ENCODE measurements around the gene RIMBP3C. TPM values are rescaled to one million over a fixed set of nuclear protein-coding genes. Genes with fewer than 3 reads are reported as not detected.
"Not testable (repeated sequence)": the region's sequence is repeated elsewhere in the genome, so short reads cannot be mapped to it uniquely, and the experiment has no call there.

RIMBP3C gene
- total RNA-seq, 1 donor from 2014 or later, result 0.26 TPM

DNA sequence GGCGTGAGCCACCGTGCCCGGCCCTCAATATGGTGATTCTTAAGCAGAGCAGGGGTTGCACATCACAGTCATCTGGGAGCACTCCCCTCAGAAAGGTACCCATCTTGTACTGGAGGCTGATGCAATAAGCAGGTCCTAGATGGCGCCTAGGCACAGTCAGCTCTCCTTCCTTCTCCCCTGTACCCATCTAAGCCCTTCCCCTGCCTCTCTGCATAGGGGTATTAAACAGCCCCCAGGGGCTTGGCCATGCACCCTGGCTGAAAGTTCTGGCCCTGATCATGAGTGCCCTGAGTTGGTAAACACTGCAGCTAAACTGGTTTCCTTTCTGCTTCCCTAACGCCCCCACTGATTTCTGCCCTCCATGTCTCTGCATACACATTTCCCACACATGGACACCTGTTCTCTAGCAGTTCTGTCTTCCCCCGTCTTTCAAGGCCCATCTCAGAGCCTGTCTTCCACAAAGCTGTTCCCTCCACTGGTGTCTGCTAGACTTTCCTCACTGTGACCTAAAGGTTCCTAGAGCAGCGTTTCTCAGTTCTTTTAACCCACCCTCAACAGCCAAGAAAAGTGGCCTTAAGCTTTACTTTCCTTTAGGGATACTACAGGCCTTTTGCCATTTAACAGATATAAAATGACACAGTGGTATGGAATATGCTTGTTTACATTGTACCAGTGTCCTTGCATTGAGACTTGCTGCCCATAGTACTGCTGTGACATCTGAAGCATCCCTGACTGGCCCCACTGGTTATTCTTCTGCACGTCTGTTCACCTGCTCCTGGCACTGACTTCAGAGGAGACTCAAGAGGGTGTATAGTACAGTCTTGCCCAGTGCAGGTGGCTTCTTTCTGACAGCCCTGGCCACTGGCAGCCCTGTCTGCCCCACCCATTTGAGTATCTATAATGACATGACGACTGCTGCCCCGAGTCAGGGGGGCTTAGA, 31.8 kb upstream of the RIMBP3C start:
- intact Hi-C loops (cut with micrococcal nuclease), result no loop called here
- DNase-seq, result no peak

GRCh38 chr22:21581009-21581713, 29.9 kb upstream of the RIMBP3C start:
- DNase-seq; intact Hi-C loops (cut with micrococcal nuclease); H3K27ac Mint-ChIP-seq; H3K9me3 Mint-ChIP-seq; H3K4me3 Mint-ChIP-seq; H3K27me3 Mint-ChIP-seq: not testable (repeated sequence)
- Mint-ChIP-seq H3K4me1 (peaks cover 22% of the 10 kb centered on the region), H3K36me3 (ENCODE audit: low read depth) (peaks cover 19% of the 10 kb centered on the region)

More for the DNA sequence above, 31.8 kb upstream of the RIMBP3C start:
- Mint-ChIP-seq H3K27me3 (no peaks in the 10 kb centered on the region), H3K9me3 (no peaks in the 10 kb centered on the region), H3K4me1 (peaks cover 27% of the 10 kb centered on the region), H3K36me3 (ENCODE audit: low read depth) (peaks cover 18% of the 10 kb centered on the region), H3K4me3 (no peak overlapping the region), H3K27ac (peak overlapping the region; percentile 72)

DNA sequence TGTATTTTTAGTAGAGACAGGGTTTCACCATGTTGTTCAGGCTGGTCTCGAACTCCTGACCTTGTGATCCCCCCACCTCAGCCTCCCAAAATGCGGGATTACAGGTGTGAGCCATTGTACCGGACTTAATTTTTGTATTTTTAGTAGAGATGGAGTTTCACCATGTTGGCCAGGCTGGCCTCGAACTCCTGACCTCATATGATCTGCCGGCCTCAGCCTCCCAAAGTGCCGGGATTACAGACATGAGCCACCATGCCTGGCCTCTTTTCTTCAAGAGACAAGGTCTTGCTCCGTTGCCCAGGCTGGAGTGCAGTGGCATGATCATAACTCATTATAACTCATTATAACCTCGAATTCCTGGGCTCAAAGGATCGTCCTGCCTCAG, 29.4 kb upstream of the RIMBP3C start:
- H3K27me3 Mint-ChIP-seq; H3K4me3 Mint-ChIP-seq; H3K27ac Mint-ChIP-seq; intact Hi-C loops (cut with micrococcal nuclease); DNase-seq; H3K9me3 Mint-ChIP-seq: not testable (repeated sequence)
- Mint-ChIP-seq H3K4me1 (peaks cover 22% of the 10 kb centered on the region), H3K36me3 (ENCODE audit: low read depth) (peaks cover 18% of the 10 kb centered on the region)

GRCh38 chr22:21579474-21579851, 28.2 kb upstream of the RIMBP3C start:
- Mint-ChIP-seq H3K27ac (no peak overlapping the region), H3K4me3 (no peak overlapping the region), H3K36me3 (ENCODE audit: low read depth) (peaks cover 14% of the 10 kb centered on the region), H3K4me1 (peaks cover 20% of the 10 kb centered on the region), H3K27me3 (no peaks in the 10 kb centered on the region), H3K9me3 (no peaks in the 10 kb centered on the region)
- intact Hi-C loops (cut with micrococcal nuclease), result no loop called here
- no peak for DNase-seq

- peak overlapping the region; percentile 4 for H3K27ac Mint-ChIP-seq
- no peak overlapping the region for H3K4me3 Mint-ChIP-seq
- H3K9me3 Mint-ChIP-seq, result no peaks in the 10 kb centered on the region
- peaks cover 25% of the 10 kb centered on the region for H3K36me3 Mint-ChIP-seq (ENCODE audit: low read depth)
- H3K27me3 Mint-ChIP-seq, result no peaks in the 10 kb centered on the region
- intact Hi-C loops (cut with micrococcal nuclease), result no loop called here
- peaks cover 48% of the 10 kb centered on the region for H3K4me1 Mint-ChIP-seq
- DNase-seq, result no peak
Observed at GRCh38 chr22:21573750-21574494, 22.7 kb upstream of the RIMBP3C start.

DNA sequence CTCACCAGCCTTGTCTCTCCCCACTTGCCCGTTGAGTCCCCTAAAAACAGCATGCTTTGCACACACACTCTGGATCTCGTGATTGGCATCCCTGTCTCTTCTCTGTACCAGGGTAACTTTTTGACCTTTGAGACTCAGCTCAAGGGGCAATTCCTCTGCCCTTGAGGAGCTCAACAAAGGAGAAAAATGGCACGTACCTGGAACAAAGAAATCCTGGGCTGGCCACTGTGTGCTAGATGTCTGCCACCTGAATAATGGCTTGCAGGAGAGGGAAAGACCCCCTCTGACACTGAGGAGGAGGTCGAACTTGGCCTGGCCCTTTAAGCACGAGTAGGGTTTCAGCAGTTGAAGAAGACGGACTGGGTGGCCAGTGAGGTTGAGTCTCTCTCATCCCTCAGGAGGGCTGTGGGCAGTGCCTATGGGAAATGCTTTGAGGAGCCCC, 22.1 kb upstream of the RIMBP3C start:
- no peaks in the 10 kb centered on the region for H3K27me3 Mint-ChIP-seq
- no peak overlapping the region for H3K4me3 Mint-ChIP-seq
- H3K4me1 Mint-ChIP-seq, result peaks cover 48% of the 10 kb centered on the region
- H3K27ac Mint-ChIP-seq, result no peak overlapping the region
- H3K9me3 Mint-ChIP-seq, result no peaks in the 10 kb centered on the region
- H3K36me3 Mint-ChIP-seq (ENCODE audit: low read depth), result peaks cover 29% of the 10 kb centered on the region
- intact Hi-C loops (cut with micrococcal nuclease), result no loop called here
- no peak for DNase-seq

GRCh38 chr22:21571679-21572078, 20.4 kb upstream of the RIMBP3C start:
- H3K27ac Mint-ChIP-seq, result peak overlapping the region; percentile 84
- peak overlapping the region; percentile 73 for H3K4me3 Mint-ChIP-seq
- peaks cover 25% of the 10 kb centered on the region for H3K36me3 Mint-ChIP-seq (ENCODE audit: low read depth)
- no peaks in the 10 kb centered on the region for H3K9me3 Mint-ChIP-seq
- intact Hi-C loops (cut with micrococcal nuclease), result loop anchor here (1.0 kb wide), 1 partner anchor 17 kb away; no protein-coding TSS in a partner anchor
- H3K27me3 Mint-ChIP-seq, result no peaks in the 10 kb centered on the region
- H3K4me1 Mint-ChIP-seq, result peaks cover 42% of the 10 kb centered on the region
- DNase-seq, result no peak

GRCh38 chr22:21570398-21570797, 19.1 kb upstream of the RIMBP3C start:
- H3K9me3 Mint-ChIP-seq, result no peaks in the 10 kb centered on the region
- DNase-seq, result no peak
- H3K4me1 Mint-ChIP-seq, result peaks cover 42% of the 10 kb centered on the region
- no peaks in the 10 kb centered on the region for H3K27me3 Mint-ChIP-seq
- peaks cover 24% of the 10 kb centered on the region for H3K36me3 Mint-ChIP-seq (ENCODE audit: low read depth)
- intact Hi-C loops (cut with micrococcal nuclease), result no loop called here
- peak overlapping the region; percentile 90 for H3K4me3 Mint-ChIP-seq
- H3K27ac Mint-ChIP-seq, result no peak overlapping the region

- Mint-ChIP-seq H3K27me3 (no peaks in the 10 kb centered on the region), H3K9me3 (no peaks in the 10 kb centered on the region), H3K4me3 (peak overlapping the region; percentile 90), H3K4me1 (peaks cover 42% of the 10 kb centered on the region), H3K27ac (peak overlapping the region; percentile 73), H3K36me3 (ENCODE audit: low read depth) (peaks cover 24% of the 10 kb centered on the region)
- intact Hi-C loops (cut with micrococcal nuclease), result no loop called here
- DNase-seq, result peak; percentile 59
Observed at GRCh38 chr22:21569459-21570170, 18.4 kb upstream of the RIMBP3C start.

- H3K27me3 Mint-ChIP-seq; intact Hi-C loops (cut with micrococcal nuclease); H3K9me3 Mint-ChIP-seq; DNase-seq: not testable (repeated sequence)
- H3K4me1 Mint-ChIP-seq, result peaks cover 37% of the 10 kb centered on the region
- H3K36me3 Mint-ChIP-seq (ENCODE audit: low read depth), result peaks cover 24% of the 10 kb centered on the region
- H3K4me3 Mint-ChIP-seq, result peak overlapping the region; percentile 90
- H3K27ac Mint-ChIP-seq, result peak overlapping the region; percentile 90
Observed at GRCh38 chr22:21569076-21569427, 17.8 kb upstream of the RIMBP3C start.

DNA sequence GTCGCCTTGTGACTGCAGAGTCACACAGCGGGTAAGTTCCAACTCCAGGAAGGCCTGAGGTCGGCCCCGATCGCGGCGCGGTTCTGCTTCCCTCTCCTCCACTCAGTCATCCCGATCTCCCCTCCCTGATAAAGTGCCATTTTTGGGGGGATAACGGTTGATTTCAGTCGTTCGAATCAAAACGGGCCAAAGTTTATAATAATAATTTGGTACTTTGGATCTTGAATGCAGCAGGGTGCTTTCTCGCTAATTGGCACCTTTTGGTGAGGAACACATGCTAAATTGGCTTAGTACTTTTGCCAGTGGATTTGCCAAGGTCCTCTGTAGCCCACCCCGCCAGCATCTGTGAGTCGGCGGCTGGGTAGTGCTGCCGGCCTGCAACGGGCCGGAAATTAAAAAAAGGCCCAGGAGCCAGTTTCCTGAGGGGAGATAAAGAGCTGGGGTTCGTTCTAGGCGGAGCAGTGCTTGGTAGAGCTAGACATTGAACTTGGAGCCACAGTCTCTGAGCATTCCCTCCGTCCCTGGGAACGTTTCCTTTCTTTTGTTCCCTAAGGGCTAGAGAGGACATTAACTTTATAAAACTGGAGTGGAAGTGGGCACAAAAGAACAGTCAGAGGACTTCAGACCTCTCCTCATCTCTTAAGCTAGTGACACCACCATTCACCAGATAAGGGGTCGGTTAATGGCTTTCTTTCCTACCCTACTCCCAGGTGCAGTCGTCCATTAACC, 17.2 kb upstream of the RIMBP3C start:
- no peaks in the 10 kb centered on the region for H3K27me3 Mint-ChIP-seq
- peak; percentile 77 for DNase-seq
- H3K4me1 Mint-ChIP-seq, result peaks cover 33% of the 10 kb centered on the region
- no peaks in the 10 kb centered on the region for H3K9me3 Mint-ChIP-seq
- H3K36me3 Mint-ChIP-seq (ENCODE audit: low read depth), result peaks cover 24% of the 10 kb centered on the region
- H3K27ac Mint-ChIP-seq, result peak overlapping the region; percentile 90
- H3K4me3 Mint-ChIP-seq, result peak overlapping the region; percentile 90
- intact Hi-C loops (cut with micrococcal nuclease), result no loop called here

- peaks cover 30% of the 10 kb centered on the region for H3K4me1 Mint-ChIP-seq
- peak; percentile 95 for DNase-seq
- intact Hi-C loops (cut with micrococcal nuclease), result no loop called here
Observed at GRCh38 chr22:21567456-21568346, 16.4 kb upstream of the RIMBP3C start, which contains the start of gene UBE2L3. Gene UBE2L3, plus strand, starts transcription at chr22:21567714. Its CDS starts 31 bp downstream, at chr22:21567745.

More at GRCh38 chr22:21567456-21568346, 16.4 kb upstream of the RIMBP3C start, which contains the start of gene UBE2L3:
- Mint-ChIP-seq H3K36me3 (ENCODE audit: low read depth) (peaks cover 20% of the 10 kb centered on the region), H3K27ac (peak within 1 kb of the TSS; percentile 90), H3K9me3 (no peaks in the 10 kb centered on the region), H3K4me3 (peak within 1 kb of the TSS; percentile 90), H3K27me3 (no peaks in the 10 kb centered on the region)
